ENCODE measurements around the gene ZDHHC4.

- TF ChIP-seq POLR2A (IDR thresholded peaks at IDR 0.05; ENCODE audit: low read depth, low read length) (no peak), CTCF (IDR thresholded peaks at IDR 0.05 in 2 of 3, conservative IDR thresholded peaks at IDR 0.05 in 1 of 3; ENCODE audit: control insufficient read depth in 2 of 3, extremely low read depth in 1 of 3, insufficient read depth in 1 of 3, low read depth in 3 of 3, low read length in 3 of 3) (no peak), TAF1 (IDR thresholded peaks at IDR 0.05; ENCODE audit: borderline replicate concordance, low read depth, low read length) (no peak), RAD51 (IDR thresholded peaks at IDR 0.05) (no peak), POLR2AphosphoS5 (IDR thresholded peaks at IDR 0.05; ENCODE audit: low read length) (no peak), EZH2 (IDR thresholded peaks at IDR 0.05; ENCODE audit: borderline replicate concordance, control insufficient read depth, low read depth, low read length) (no peak), ZBED1 (IDR thresholded peaks at IDR 0.05; ENCODE audit: borderline replicate concordance) (no peak), SIX5 (IDR thresholded peaks at IDR 0.05; ENCODE audit: low read depth, low read length, severe bottlenecking) (no peak), RAD21 (IDR thresholded peaks at IDR 0.05; ENCODE audit: insufficient read depth, low read depth, low read length) (no peak)
Measured at GRCh38 chr7:6565655-6566054, 11.6 kb upstream of the ZDHHC4 start.
